Activated CD4-positive, alpha-beta T cell treated with anti-CD3 and anti-CD28 coated beads, Interleukin-2, Interleukin-6, amounts not matched to agents 100 ng/mL and 50 ng/mL, durations not matched to agents 16 hours and 8 hours (primary cell): Measurements from ENCODE around the gene SMAP2.
A peak's percentile ranks its signal among the peaks of the same experiment; 100 is the strongest.

Experiments
- DNase-seq: peaks from one replicate; pipeline ENCODE4 v3.0.0-alpha.2; 2020

The SMAP2 gene

GRCh38 chr1:40391688-40392145 lies 18.2 kb downstream of the SMAP2 start:
- no peak for DNase-seq

- no peak for DNase-seq
Measured at GRCh38 chr1:40392221-40392620, 18.7 kb downstream of the SMAP2 start.

DNA sequence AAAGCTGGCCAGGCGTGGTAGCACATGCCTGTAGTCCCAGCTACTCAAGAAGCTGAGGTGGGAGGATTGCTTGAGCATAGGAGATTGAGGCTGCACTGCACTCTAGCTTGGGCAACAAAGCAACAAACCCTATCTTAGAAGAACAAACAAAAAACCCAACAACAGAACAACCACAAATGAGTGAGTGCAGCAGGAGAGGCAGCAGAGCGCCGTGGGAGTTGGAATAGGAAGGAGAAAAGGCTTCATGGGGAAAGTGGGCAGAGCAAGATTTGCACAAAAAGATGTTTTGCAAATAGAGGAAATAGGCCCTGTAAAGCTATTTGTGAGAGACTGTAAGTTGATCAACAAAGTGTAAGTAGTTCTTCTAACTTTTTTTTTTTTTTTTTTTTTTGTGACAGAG lies 19.6 kb downstream of the SMAP2 start:
- no peak for DNase-seq

GRCh38 chr1:40394491-40395172 lies 21.1 kb downstream of the SMAP2 start:
- peak; percentile 68 for DNase-seq

DNA sequence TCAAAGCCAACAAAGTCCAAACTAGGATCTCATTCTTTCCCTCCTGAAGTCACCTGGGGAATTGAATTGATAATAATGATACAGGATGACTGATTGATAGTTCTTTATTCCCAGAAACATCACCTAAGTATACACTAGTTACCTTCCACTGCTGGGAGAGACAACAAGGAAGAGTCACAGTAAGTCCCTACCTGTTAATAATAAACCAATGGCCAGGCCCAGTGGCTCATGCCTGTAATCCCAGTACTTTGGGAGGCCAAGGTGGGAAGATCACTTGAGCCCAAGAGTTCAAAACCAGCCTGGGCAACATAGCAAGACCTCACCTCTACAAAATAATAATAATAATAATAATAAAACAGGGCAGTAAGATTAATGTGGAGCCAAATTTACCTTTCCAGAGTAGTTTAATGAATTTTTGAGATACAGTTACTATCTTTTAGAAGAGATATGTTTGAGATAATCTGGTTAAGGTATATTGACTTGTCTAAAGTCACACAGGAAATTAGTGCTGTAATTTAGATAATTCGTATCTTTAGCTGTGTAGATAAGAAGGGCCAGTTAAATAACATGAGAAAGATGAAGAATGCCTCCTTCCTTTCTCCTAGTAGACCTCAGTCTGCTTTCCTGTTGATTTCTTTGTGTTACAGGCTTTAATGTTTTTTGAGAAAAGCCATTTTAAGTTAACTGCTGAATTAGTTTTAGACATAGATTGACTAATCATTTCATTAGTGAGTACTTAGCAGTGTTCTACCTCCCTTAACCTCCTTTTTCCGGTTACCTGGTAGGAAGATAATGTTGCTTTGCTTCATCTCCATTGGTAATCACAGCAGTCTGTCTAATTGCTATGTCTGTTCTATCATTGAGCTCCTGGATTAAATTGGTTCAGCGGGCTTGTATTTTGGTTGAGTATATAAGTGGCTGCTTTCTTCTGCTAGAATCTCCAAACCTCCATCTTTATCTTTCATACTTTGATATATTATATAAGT lies 22.0 kb downstream of the SMAP2 start:
- no peak for DNase-seq

GRCh38 chr1:40396420-40396819 lies 22.9 kb downstream of the SMAP2 start:
- no peak for DNase-seq

DNA sequence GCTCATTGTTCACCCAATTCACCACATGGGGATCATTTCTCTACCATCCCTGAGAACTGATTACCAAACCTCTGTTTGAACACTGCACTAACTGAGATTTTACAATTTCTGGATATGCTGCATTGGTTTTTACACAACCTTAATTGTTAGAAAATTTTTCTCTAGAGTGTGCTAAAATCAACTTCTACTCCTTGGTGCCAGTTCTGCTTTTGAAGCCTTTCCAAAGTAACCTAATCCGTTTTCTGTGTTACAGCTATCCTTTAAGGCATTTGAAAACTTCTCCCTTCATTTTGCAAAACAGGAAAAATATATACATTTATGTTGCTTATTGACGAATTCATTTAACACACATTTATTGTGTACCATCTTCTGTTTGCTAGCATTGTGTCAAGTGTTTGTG lies 23.7 kb downstream of the SMAP2 start:
- no peak for DNase-seq

- DNase-seq, result peak; percentile 75
Measured at GRCh38 chr1:40399984-40400704, 26.6 kb downstream of the SMAP2 start.

GRCh38 chr1:40401473-40402201 lies 28.1 kb downstream of the SMAP2 start:
- DNase-seq, result no peak

GRCh38 chr1:40404670-40405462 lies 31.3 kb downstream of the SMAP2 start:
- peak; percentile 69 for DNase-seq

DNA sequence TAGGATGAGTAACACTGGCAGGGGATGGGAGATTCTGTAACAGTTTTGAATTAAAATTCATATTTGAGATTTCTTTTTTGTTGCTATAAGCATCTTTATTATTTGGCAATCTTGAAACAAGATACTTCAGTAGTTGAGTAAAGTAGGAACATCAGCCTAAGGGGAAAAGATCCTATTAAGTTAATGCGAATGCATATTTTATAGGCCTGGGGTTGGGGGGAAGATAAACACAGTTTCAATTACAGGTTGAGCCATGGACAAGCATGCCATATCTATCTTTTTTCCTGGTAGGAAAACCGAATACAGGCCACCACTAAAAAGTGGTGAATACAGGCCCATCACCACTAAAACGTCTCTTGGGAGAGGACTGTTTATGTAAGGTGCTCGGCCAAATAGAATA lies 32.3 kb downstream of the SMAP2 start:
- DNase-seq, result no peak

DNA sequence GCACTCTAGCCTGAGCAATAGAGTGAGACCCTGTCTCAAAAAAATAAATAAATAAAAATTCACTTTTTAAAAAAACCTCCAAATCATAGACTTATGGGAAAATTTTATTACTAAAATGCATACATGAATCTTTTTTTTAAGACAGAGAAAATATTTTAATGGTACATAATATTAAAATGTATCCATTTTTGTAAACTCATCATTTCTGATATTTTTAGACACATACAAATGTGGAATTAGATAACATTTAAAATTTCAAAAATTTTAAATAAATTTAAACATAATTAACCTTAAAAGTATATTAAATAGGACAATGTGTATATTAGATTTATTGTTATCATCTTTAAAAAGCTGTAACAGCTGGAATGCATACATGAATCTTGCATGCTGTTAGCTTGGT lies 33.9 kb downstream of the SMAP2 start:
- DNase-seq, result no peak

DNA sequence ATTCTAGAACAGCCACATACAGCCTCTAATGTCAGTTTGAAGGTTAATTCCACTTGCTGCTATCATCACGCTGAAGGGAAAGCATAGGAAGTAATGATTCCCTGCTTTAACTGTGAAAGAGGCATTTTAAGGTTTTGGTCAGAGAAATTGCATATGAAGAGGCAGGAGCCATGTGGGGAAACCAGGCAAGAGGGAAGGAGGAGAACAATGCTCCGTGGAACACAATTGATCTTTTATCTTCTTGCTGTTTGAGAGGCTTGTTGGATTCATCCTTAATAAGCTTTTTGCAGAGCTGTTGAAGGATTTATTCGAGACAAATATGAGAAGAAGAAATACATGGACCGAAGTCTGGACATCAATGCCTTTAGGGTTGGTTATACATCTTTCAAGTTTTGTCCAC lies 35.9 kb downstream of the SMAP2 start:
- no peak for DNase-seq

DNA sequence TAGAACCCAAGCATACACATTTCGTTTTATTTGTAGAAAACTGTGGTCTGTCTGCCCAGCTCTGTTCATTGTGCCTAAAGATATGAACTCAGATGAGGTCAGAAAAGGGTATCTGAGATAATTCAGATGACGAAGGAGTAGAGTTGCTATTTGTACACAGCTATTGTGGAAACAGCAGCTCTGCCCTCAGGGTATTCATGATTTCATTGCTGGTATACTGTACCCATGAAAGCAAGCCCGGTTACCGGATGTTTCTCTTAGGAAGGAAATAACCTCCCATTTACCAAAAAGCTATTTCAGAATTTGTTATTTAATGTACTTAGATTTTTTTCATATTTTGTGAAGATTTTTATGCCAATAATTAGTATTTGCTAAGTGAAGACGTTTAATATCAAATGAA lies 37.8 kb downstream of the SMAP2 start:
- DNase-seq, result no peak

- no peak for DNase-seq
Measured at GRCh38 chr1:40411843-40412242, 38.3 kb downstream of the SMAP2 start.

DNA sequence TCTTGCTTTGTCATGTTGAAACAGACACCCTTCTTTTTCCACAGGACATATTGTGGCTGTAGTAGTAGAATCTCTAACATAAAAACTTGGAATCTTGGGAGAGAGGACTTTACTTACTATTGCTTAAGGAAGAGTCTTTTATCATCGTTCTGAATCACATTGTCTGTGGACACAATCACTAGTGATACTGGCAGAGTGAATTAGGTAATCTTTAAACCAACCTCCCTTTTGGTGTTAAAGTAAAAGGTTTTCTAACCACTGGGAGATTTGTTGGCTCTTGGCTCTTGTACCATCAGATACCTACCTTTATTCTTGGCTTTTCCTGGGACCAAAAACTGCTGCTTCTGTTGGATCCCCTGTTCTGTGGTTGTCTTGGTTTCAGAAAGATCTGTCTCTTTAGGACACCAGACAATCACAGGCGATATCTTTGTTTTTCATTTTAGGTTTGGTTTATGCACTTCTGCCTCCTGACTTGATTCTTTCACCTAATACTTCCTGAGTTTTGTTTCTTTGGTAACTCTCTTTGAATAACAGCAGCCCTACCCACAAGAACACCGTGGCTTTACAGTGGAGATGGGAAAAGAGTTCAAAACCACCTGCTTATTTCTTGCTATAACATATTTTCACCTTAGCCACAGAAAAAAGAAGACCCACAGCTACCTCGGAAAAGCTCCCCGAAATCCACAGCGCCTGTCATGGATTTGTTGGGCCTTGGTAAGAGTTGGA lies 40.2 kb downstream of the SMAP2 start:
- no peak for DNase-seq

DNA sequence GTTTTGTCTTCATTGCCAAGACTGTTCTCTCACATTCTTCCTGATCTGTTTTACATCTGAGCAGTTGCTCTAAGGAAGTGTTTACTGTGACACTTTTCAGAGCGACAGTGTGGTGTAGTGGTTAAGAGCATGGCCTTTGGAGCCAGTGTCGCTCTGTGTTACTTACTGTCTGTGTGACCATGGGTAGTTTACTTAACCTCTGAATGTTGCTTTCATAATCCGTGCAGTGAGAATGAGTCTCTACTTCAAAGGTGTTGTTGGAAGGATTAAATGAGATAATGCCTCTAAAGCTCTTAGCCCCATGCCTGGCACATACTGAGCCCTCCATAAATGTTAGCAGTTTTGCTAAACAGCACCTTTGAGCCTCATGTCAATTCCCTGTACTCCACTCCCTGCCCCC lies 40.8 kb downstream of the SMAP2 start:
- DNase-seq, result no peak

GRCh38 chr1:40416709-40417108 lies 43.2 kb downstream of the SMAP2 start:
- DNase-seq, result no peak

DNA sequence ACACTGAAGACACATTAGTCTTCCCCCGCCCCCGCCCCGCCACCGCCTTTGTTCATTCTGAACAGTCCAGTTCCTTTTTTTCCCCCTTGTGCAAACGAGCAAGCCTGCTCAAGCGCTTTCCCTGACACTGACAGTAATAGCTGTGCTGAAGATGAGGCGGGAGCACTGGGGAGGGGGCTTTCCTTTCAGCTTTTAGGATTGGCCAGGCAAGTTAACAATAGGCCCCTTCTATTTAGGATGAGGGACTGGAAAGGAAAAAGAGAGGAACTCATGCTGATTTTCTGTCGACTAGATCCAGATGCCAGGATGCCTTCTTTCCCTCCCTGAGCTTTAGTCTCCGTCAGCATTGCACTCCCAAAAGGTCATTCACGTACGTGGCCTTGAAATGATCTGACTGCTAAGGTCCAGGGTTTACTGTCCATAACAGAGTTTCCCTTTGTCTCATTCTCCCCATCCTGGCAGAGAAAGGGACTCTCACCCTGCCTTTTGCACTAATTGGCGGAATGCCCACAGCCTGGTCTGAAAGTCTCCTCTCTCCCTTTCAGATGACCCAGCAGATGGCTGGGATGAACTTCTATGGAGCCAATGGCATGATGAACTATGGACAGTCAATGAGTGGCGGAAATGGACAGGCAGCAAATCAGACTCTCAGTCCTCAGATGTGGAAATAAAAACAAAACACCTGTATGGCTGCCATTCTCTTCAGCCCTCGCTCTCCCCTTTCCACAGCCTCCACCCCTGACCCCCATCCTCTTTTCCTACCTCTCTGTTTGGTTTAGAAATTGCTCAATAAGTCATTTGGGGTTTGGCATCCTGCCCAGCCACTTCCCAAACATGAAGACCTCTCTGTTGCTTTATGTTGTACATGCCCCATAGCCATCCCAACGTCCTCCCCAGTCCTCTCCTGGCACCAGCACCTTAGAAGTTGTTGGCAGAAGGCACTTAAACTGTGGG lies 48.2 kb downstream of the SMAP2 start:
- no peak for DNase-seq
